Keratinocyte (primary cell): ENCODE results near the gene CORO2B. TPM values are rescaled to one million over a fixed set of nuclear protein-coding genes. Genes with fewer than 3 reads are reported as not detected.

ENCODE experiments used
- DNase-seq: peaks from one replicate; pipeline ENCODE4 v3.0.0-alpha.2; 2011; ENCODE audit warnings: low read depth, missing footprints, low spot score
- FAIRE-seq: peaks from 2 replicates; lab custom pipeline; 2011; peaks lifted over from hg19 to GRCh38; lab: Jason Lieb, UNC
- H2AFZ ChIP-seq: 2 replicates; pipeline ENCODE4 v1.6.0; 2012; ENCODE audit warnings: low read length, control low read depth, inconsistent platforms; ENCODE audit not compliant: control insufficient read depth
- H3K27ac ChIP-seq: 2 replicates; pipeline ENCODE4 v1.5.1; 2011; ENCODE audit warnings: low read length; ENCODE audit not compliant: control insufficient read depth, insufficient read depth
- H3K27me3 ChIP-seq: 3 replicates; pipeline ENCODE4 v1.6.0; 2011; ENCODE audit warnings: low read length; ENCODE audit not compliant: control insufficient read depth, insufficient read depth; ENCODE audit errors: extremely low read depth
- H3K36me3 ChIP-seq, 2 experiments: 2 replicates in 1 of 2; 3 replicates in 1 of 2; pipeline ENCODE4 v1.5.1; 2011; ENCODE audit warnings: low read length in 2 of 2, mild to moderate bottlenecking in 1 of 2; ENCODE audit not compliant: control insufficient read depth in 2 of 2, insufficient read depth in 2 of 2; ENCODE audit errors: extremely low read depth in 1 of 2
- H3K4me1 ChIP-seq: 3 replicates; pipeline ENCODE4 v1.5.1; 2011; ENCODE audit warnings: low read length; ENCODE audit not compliant: control insufficient read depth, insufficient read depth; ENCODE audit errors: extremely low read depth
- H3K4me2 ChIP-seq: 3 replicates; pipeline ENCODE4 v1.6.0; 2011; ENCODE audit warnings: low read depth, low read length; ENCODE audit not compliant: control insufficient read depth, insufficient read depth; ENCODE audit errors: extremely low read depth
- H3K4me3 ChIP-seq, 3 experiments: fragments of 200-600 bp in 1 of 3; sonication (generic) in 1 of 3; 2 replicates in 2 of 3; 3 replicates in 1 of 3; pipeline ENCODE4 v1.5.1; 2011 to 2016; ENCODE audit warnings: low read length in 3 of 3, mild to moderate bottlenecking in 3 of 3, control low read depth in 2 of 3, inconsistent platforms in 1 of 3, low read depth in 1 of 3, mixed read lengths in 1 of 3, mixed run types in 1 of 3, moderate library complexity in 1 of 3; ENCODE audit not compliant: control insufficient read depth in 2 of 3, insufficient read depth in 2 of 3; ENCODE audit errors: extremely low read depth in 1 of 3
- H3K79me2 ChIP-seq: 2 replicates; pipeline ENCODE4 v1.6.0; 2012; ENCODE audit warnings: low read length; ENCODE audit not compliant: control insufficient read depth, insufficient read depth
- H3K9ac ChIP-seq: 3 replicates; pipeline ENCODE4 v1.6.0; 2011; ENCODE audit warnings: low read length; ENCODE audit not compliant: control insufficient read depth, insufficient read depth; ENCODE audit errors: extremely low read depth
- H3K9me1 ChIP-seq: 3 replicates; pipeline ENCODE4 v1.6.0; 2011; ENCODE audit warnings: low read length; ENCODE audit not compliant: control insufficient read depth, insufficient read depth; ENCODE audit errors: extremely low read depth
- H3K9me3 ChIP-seq: 2 replicates; pipeline ENCODE4 v1.5.1; 2012; ENCODE audit warnings: low read depth, low read length; ENCODE audit not compliant: control insufficient read depth
- H4K20me1 ChIP-seq: 3 replicates; pipeline ENCODE4 v1.6.0; 2011; ENCODE audit warnings: low read length; ENCODE audit not compliant: control insufficient read depth, insufficient read depth; ENCODE audit errors: extremely low read depth
- CTCF ChIP-seq, 3 experiments: IDR thresholded peaks in 1 of 3; conservative IDR thresholded peaks in 1 of 3; optimal IDR thresholded peaks in 1 of 3; 2 replicates in 2 of 3; 3 replicates in 1 of 3; pipeline versions ENCODE3 to v1.5.1; 2011; ENCODE audit warnings: low read length in 3 of 3, mild to moderate bottlenecking in 3 of 3, moderate library complexity in 2 of 3, control low read depth in 1 of 3, inconsistent platforms in 1 of 3; ENCODE audit not compliant: insufficient read depth in 2 of 3; ENCODE audit errors: extremely low read depth in 1 of 3
- EZH2 ChIP-seq: IDR thresholded peaks from one replicate; pipeline ENCODE4 v1.6.1; 2012; ENCODE audit warnings: inconsistent platforms, mild to moderate bottlenecking, low read length, moderate library complexity
- dilution Hi-C: fragments of 300-500 bp; cut with MboI; formaldehyde crosslinking; loops from one replicate; pipeline ENCODE4 v1.7.0; 2020; ENCODE audit warnings: low sequenced_read_pairs; ENCODE audit not compliant: extremely low pct_ligation_motif_present
- polyA plus RNA-seq, 5 experiments: library from polyadenylated mRNA; depleted of rRNA in 3 of 5; stranded (reverse) in 3 of 5; stranded (forward) in 1 of 5; unstranded in 1 of 5; fragments of >200 nt; gene quantifications; 1 replicate in 1 of 5; 2 replicates in 3 of 5; 3 replicates in 1 of 5; pipeline versions ENCODE4 v1.2.1 to v1.2.3, GENCODE V29; 2011 to 2012; ENCODE audit warnings: missing spikeins in 2 of 5, low read depth in 1 of 5, low replicate concordance in 1 of 5

CORO2B gene
- polyA plus RNA-seq, 1 donor (not counting 4 experiments of a cell fraction or from before 2014, with no cell fraction given), result 0.13 TPM

- FAIRE-seq (no peak), DNase-seq (peak; percentile 4)
- Histone ChIP-seq H3K4me3 (no peak overlapping the region), H4K20me1 (no peaks in the 10 kb centered on the region), H3K9me3 (no peaks in the 10 kb centered on the region), H3K4me1 (peaks cover 6% of the 10 kb centered on the region), H3K27ac (no peak overlapping the region), H3K79me2 (no peaks in the 10 kb centered on the region), H3K4me2 (no peak overlapping the region), H2AFZ (no peak overlapping the region), H3K9ac (no peak overlapping the region), H3K36me3 (no peaks in the 10 kb centered on the region), H3K27me3 (peaks cover 3% of the 10 kb centered on the region), H3K9me1 (no peaks in the 10 kb centered on the region)
- TF ChIP-seq EZH2 (no peak), CTCF (optimal IDR thresholded peaks at IDR 0.05 in 1 of 3, IDR thresholded peaks at IDR 0.05 in 1 of 3, conservative IDR thresholded peaks at IDR 0.05 in 1 of 3; ENCODE audit: extremely low read depth in 1 of 3, insufficient read depth in 2 of 3, low read length in 3 of 3) (no peak)
- dilution Hi-C loops, result no loop called here
These were observed 127.5 kb downstream of the CORO2B start for GRCh38 chr15:68706256-68706655.

GRCh38 chr15:68706931-68707330, 128.1 kb downstream of the CORO2B start:
- H3K27me3 ChIP-seq, result peaks cover 5% of the 10 kb centered on the region
- H3K4me2 ChIP-seq, result no peak overlapping the region
- no peaks in the 10 kb centered on the region for H3K36me3 ChIP-seq
- H3K4me1 ChIP-seq, result peaks cover 6% of the 10 kb centered on the region
- no peak for FAIRE-seq
- no peak overlapping the region for H3K4me3 ChIP-seq
- no peaks in the 10 kb centered on the region for H3K9me1 ChIP-seq
- DNase-seq, result no peak
- no peak overlapping the region for H3K9ac ChIP-seq
- H2AFZ ChIP-seq, result no peak overlapping the region
- no peak for TF ChIP-seq EZH2
- no peak for TF ChIP-seq CTCF (optimal IDR thresholded peaks at IDR 0.05 in 1 of 3, IDR thresholded peaks at IDR 0.05 in 1 of 3, conservative IDR thresholded peaks at IDR 0.05 in 1 of 3; ENCODE audit: extremely low read depth in 1 of 3, insufficient read depth in 2 of 3, low read length in 3 of 3)
- dilution Hi-C loops, result no loop called here
- H3K79me2 ChIP-seq, result no peaks in the 10 kb centered on the region
- H3K27ac ChIP-seq, result no peak overlapping the region
- no peaks in the 10 kb centered on the region for H3K9me3 ChIP-seq
- no peaks in the 10 kb centered on the region for H4K20me1 ChIP-seq
